OCI-LY7 (cell line): ENCODE data around the gene SPARC.

Experiments
- CTCF ChIP-seq: fragments of 200-600 bp; sonication (generic); conservative IDR thresholded peaks from 2 replicates; pipeline ENCODE4 v1.5.1; 2014; ENCODE audit warnings: mild to moderate bottlenecking, antibody characterized with exemption, low read length, moderate library complexity, mixed read lengths
- EZH2phosphoT487 ChIP-seq: fragments of 200-600 bp; sonication (generic); IDR thresholded peaks from 2 replicates; pipeline ENCODE4 v1.6.1; 2018; ENCODE audit warnings: low read depth, borderline replicate concordance, mild to moderate bottlenecking, mixed run types, antibody characterized with exemption, low read length, moderate library complexity, mixed read lengths

GRCh38 chr5:151633892-151634291 lies 52.8 kb downstream of the SPARC start:
- TF ChIP-seq CTCF (no peak), EZH2phosphoT487 (no peak)
